ENCODE data around the gene TMEM184A.

Gene TMEM184A

GRCh38 chr7:1555813-1556543 lies at the start of gene TMEM184A:
TSS of gene TMEM184A (minus strand) at chr7:1556205. CDS start at chr7:1555484, 721 bp downstream.
- DNase-seq: peak; percentile 66

GRCh38 chr7:1604383-1604782 lies 48.4 kb upstream of the TMEM184A start:
- no peak for DNase-seq

GRCh38 chr7:1603346-1604225 lies 47.6 kb upstream of the TMEM184A start:
- no peak for DNase-seq

- no peak for DNase-seq
These were observed 46.4 kb upstream of the TMEM184A start for GRCh38 chr7:1602386-1602785.

- DNase-seq: no peak
These were observed 46.0 kb upstream of the TMEM184A start for GRCh38 chr7:1601956-1602355.

GRCh38 chr7:1599640-1600395 lies 43.8 kb upstream of the TMEM184A start:
- no peak for DNase-seq

GRCh38 chr7:1598961-1599639 lies 43.1 kb upstream of the TMEM184A start:
- DNase-seq: no peak

- no peak for DNase-seq
These were observed 42.3 kb upstream of the TMEM184A start for GRCh38 chr7:1598286-1598685.

GRCh38 chr7:1597791-1598190 lies 41.8 kb upstream of the TMEM184A start:
- DNase-seq: no peak

- DNase-seq: no peak
These were observed 41.2 kb upstream of the TMEM184A start for GRCh38 chr7:1597066-1597760.

- DNase-seq: no peak
These were observed 40.4 kb upstream of the TMEM184A start for GRCh38 chr7:1596181-1597043.

- DNase-seq: no peak
These were observed 39.6 kb upstream of the TMEM184A start for GRCh38 chr7:1595636-1596035.

GRCh38 chr7:1595027-1595426 lies 39.0 kb upstream of the TMEM184A start:
- DNase-seq: no peak

GRCh38 chr7:1593904-1594421 lies 38.0 kb upstream of the TMEM184A start:
- DNase-seq: no peak

GRCh38 chr7:1593091-1593866 lies 37.3 kb upstream of the TMEM184A start:
- peak; percentile 30 for DNase-seq

GRCh38 chr7:1592299-1592871 lies 36.4 kb upstream of the TMEM184A start:
- peak; percentile 16 for DNase-seq

- peak; percentile 16 for DNase-seq
These were observed 35.9 kb upstream of the TMEM184A start for GRCh38 chr7:1591876-1592275.

GRCh38 chr7:1591396-1591795 lies 35.4 kb upstream of the TMEM184A start:
- DNase-seq: no peak

- DNase-seq: no peak
These were observed 34.9 kb upstream of the TMEM184A start for GRCh38 chr7:1590887-1591286.

- no peak for DNase-seq
These were observed 34.5 kb upstream of the TMEM184A start for GRCh38 chr7:1590476-1590875.
